Measurements from ENCODE around the gene IFNL4.

- TF ChIP-seq, protein P1, sequence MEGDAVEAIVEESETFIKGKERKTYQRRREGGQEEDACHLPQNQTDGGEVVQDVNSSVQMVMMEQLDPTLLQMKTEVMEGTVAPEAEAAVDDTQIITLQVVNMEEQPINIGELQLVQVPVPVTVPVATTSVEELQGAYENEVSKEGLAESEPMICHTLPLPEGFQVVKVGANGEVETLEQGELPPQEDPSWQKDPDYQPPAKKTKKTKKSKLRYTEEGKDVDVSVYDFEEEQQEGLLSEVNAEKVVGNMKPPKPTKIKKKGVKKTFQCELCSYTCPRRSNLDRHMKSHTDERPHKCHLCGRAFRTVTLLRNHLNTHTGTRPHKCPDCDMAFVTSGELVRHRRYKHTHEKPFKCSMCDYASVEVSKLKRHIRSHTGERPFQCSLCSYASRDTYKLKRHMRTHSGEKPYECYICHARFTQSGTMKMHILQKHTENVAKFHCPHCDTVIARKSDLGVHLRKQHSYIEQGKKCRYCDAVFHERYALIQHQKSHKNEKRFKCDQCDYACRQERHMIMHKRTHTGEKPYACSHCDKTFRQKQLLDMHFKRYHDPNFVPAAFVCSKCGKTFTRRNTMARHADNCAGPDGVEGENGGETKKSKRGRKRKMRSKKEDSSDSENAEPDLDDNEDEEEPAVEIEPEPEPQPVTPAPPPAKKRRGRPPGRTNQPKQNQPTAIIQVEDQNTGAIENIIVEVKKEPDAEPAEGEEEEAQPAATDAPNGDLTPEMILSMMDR (conservative IDR thresholded peaks at IDR 0.05; ENCODE audit: low read length), result no peak
- TF ChIP-seq EZH2phosphoT487 (IDR thresholded peaks at IDR 0.05; ENCODE audit: borderline replicate concordance), result no peak
Observed at GRCh38 chr19:39200803-39201115, 47.9 kb downstream of the IFNL4 start.
